Stimulated activated CD4-positive, alpha-beta T cell treated with anti-CD3 and anti-CD28 coated beads, Interleukin-12 subunit alpha, Interleukin-12 subunit beta, amount 100 ng/mL, for 4 hours (primary cell): Measurements from ENCODE around the gene PRKCE.

Experiments used
- DNase-seq: peaks from one replicate; pipeline ENCODE4 v3.0.0-alpha.2; 2020

The PRKCE gene

GRCh38 chr2:46136953-46137352 is 485.5 kb downstream of the PRKCE start:
- DNase-seq: no peak

- no peak for DNase-seq
Observed at GRCh38 chr2:46142546-46143428, 491.3 kb downstream of the PRKCE start.

- no peak for DNase-seq
Observed at GRCh38 chr2:46143429-46144132, 492.1 kb downstream of the PRKCE start.

GRCh38 chr2:46144133-46144800 is 492.8 kb downstream of the PRKCE start:
- DNase-seq: no peak

GRCh38 chr2:46145017-46145416 is 493.5 kb downstream of the PRKCE start:
- no peak for DNase-seq

GRCh38 chr2:46145840-46146239 is 494.4 kb downstream of the PRKCE start:
- no peak for DNase-seq

- DNase-seq: no peak
Observed at GRCh38 chr2:46146866-46147502, 495.5 kb downstream of the PRKCE start.

- no peak for DNase-seq
Observed at GRCh38 chr2:46147626-46148368, 496.3 kb downstream of the PRKCE start.

- DNase-seq: no peak
Observed at GRCh38 chr2:46148369-46148736, 496.9 kb downstream of the PRKCE start.

- no peak for DNase-seq
Observed at GRCh38 chr2:46150445-46150955, 499.0 kb downstream of the PRKCE start.

GRCh38 chr2:46151577-46151976 is 500.1 kb downstream of the PRKCE start:
- no peak for DNase-seq

GRCh38 chr2:46153996-46154753 is 502.7 kb downstream of the PRKCE start:
- no peak for DNase-seq

GRCh38 chr2:46157072-46157965 is 505.8 kb downstream of the PRKCE start:
- DNase-seq: no peak

GRCh38 chr2:46157966-46158310 is 506.5 kb downstream of the PRKCE start:
- DNase-seq: no peak

GRCh38 chr2:46158661-46159060 is 507.2 kb downstream of the PRKCE start:
- no peak for DNase-seq

- no peak for DNase-seq
Observed at GRCh38 chr2:46160326-46160725, 508.9 kb downstream of the PRKCE start.

GRCh38 chr2:46161315-46161714 is 509.8 kb downstream of the PRKCE start:
- no peak for DNase-seq

GRCh38 chr2:46161911-46162310 is 510.4 kb downstream of the PRKCE start:
- no peak for DNase-seq

GRCh38 chr2:46162329-46163097 is 511.0 kb downstream of the PRKCE start:
- DNase-seq: no peak

- no peak for DNase-seq
Observed at GRCh38 chr2:46163098-46163430, 511.6 kb downstream of the PRKCE start.
